Osteocyte (in vitro differentiated cells): ENCODE data around the gene SNPH. TPM values are rescaled to one million over a fixed set of nuclear protein-coding genes. Genes with fewer than 3 reads are reported as not detected.

Source experiments
- DNase-seq: peaks from one replicate; pipeline ENCODE4 v3.0.0; 2021; ENCODE audit warnings: mixed read lengths; ENCODE audit not compliant: unreplicated experiment; ENCODE audit errors: extremely low spot score
- H3K27ac Mint-ChIP-seq: one replicate; pipeline ENCODE4 v1.8.0; 2021; ENCODE audit warnings: mild to moderate bottlenecking, mixed read lengths; ENCODE audit not compliant: unreplicated experiment
- H3K27me3 Mint-ChIP-seq: one replicate; pipeline ENCODE4 v1.8.0; 2021; ENCODE audit warnings: mixed read lengths; ENCODE audit not compliant: unreplicated experiment
- H3K36me3 Mint-ChIP-seq: one replicate; pipeline ENCODE4 v1.8.0; 2021; ENCODE audit warnings: mixed read lengths; ENCODE audit not compliant: unreplicated experiment
- H3K4me1 Mint-ChIP-seq: one replicate; pipeline ENCODE4 v1.8.0; 2021; ENCODE audit warnings: mixed read lengths; ENCODE audit not compliant: unreplicated experiment
- H3K4me3 Mint-ChIP-seq: one replicate; pipeline ENCODE4 v1.8.0; 2021; ENCODE audit warnings: mild to moderate bottlenecking, moderate library complexity, mixed read lengths; ENCODE audit not compliant: unreplicated experiment
- H3K9me3 Mint-ChIP-seq: one replicate; pipeline ENCODE4 v1.8.0; 2021; ENCODE audit warnings: mixed read lengths; ENCODE audit not compliant: unreplicated experiment
- total RNA-seq: library from RNA; stranded (reverse); gene quantifications from 2 replicates; pipeline ENCODE4 v1.2.1, GENCODE V29; 2021
- TF ChIP-seq, protein P1 (sequence below): fragments of 200-600 bp; sonication (generic); IDR thresholded peaks from 2 replicates; pipeline ENCODE4 v1.5.0; 2021; ENCODE audit warnings: antibody characterized with exemption, mild to moderate bottlenecking, moderate library complexity

The SNPH gene
- total RNA-seq, 1 donor from 2014 or later: 8.9 TPM

DNA sequence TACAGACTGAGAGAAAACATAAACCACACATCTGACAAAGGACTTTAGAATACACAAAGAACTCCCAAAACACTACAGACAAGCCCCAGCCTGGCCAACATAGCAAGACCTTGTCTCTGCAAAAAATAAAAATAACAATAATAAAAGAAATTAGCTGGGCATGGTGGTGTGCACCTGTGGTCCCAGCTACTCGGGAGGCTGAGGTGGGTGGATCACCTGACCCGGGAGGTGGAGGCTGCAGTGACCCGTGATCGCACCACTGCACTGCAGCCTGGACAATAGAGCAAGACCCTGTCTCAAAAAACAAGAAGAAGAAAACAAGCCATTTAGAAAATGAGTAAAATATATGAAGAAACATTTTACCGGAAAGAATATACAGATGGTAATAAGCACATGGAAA is 49.7 kb downstream of the SNPH start:
- H3K4me3 Mint-ChIP-seq: no peak overlapping the region
- TF ChIP-seq, protein P1, sequence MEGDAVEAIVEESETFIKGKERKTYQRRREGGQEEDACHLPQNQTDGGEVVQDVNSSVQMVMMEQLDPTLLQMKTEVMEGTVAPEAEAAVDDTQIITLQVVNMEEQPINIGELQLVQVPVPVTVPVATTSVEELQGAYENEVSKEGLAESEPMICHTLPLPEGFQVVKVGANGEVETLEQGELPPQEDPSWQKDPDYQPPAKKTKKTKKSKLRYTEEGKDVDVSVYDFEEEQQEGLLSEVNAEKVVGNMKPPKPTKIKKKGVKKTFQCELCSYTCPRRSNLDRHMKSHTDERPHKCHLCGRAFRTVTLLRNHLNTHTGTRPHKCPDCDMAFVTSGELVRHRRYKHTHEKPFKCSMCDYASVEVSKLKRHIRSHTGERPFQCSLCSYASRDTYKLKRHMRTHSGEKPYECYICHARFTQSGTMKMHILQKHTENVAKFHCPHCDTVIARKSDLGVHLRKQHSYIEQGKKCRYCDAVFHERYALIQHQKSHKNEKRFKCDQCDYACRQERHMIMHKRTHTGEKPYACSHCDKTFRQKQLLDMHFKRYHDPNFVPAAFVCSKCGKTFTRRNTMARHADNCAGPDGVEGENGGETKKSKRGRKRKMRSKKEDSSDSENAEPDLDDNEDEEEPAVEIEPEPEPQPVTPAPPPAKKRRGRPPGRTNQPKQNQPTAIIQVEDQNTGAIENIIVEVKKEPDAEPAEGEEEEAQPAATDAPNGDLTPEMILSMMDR: no peak
- no peaks in the 10 kb centered on the region for H3K27me3 Mint-ChIP-seq
- H3K27ac Mint-ChIP-seq: no peak overlapping the region
- DNase-seq: no peak
- no peaks in the 10 kb centered on the region for H3K9me3 Mint-ChIP-seq
- no peaks in the 10 kb centered on the region for H3K36me3 Mint-ChIP-seq
- H3K4me1 Mint-ChIP-seq: peaks cover 5% of the 10 kb centered on the region

DNA sequence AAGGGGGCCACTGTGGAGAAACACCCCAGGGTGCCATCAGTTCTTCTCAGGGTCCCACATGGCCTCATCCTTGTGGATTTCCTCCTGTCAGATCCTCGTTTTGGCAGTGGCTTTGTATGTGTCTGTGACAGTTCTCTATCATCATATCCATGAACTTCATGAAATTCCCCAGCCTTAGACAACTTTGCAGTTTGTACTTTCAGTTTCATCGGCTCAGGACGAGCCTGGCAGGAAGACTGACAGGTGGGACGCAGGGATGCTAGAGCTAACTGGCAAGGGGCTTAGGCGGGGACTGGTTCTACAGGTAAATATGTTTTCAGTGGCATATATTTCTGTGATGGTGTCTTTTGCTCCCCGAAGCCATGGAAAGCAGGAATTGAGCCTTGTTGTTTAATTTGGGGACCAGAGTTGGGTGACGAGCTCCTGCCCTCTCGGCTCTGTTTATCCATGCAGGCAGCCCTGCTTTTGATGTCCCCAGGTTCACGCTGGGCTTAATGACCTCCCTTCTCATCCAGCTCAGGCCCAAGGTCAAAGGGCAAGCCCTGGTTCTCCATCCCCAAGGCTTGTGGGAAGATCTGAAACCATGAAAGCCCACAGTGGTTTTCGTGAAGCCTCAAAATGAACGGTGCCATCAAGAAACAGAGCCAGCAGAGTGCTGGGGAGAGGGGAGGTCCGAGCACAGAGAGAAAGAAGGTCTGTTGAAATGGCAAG is 51.6 kb downstream of the SNPH start:
- H3K9me3 Mint-ChIP-seq: no peaks in the 10 kb centered on the region
- TF ChIP-seq, protein P1: no peak
- no peaks in the 10 kb centered on the region for H3K36me3 Mint-ChIP-seq
- H3K27me3 Mint-ChIP-seq: no peaks in the 10 kb centered on the region
- H3K4me3 Mint-ChIP-seq: no peak overlapping the region
- H3K27ac Mint-ChIP-seq: no peak overlapping the region
- no peak for DNase-seq
- H3K4me1 Mint-ChIP-seq: peaks cover 5% of the 10 kb centered on the region

DNA sequence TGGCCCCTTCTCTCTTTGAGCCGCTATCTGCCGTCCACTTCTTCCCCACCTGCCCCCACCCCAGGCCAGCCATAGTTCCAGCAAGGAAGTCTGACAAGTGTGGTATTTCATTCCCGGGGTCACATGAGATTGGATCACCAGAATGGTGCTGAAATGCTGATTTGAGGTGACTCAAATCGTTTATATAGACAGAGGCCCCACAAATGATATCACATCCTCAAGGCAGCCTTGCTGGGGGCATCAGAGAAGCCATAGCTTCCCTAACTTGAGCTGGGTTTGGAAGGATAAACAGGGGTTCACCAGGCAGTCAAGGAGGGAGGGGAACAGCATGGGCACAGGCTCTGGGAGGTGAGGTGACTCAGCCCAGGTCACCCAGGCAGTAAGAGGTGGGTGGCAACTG is 53.0 kb downstream of the SNPH start:
- DNase-seq: no peak
- H3K36me3 Mint-ChIP-seq: no peaks in the 10 kb centered on the region
- H3K27me3 Mint-ChIP-seq: no peaks in the 10 kb centered on the region
- H3K4me3 Mint-ChIP-seq: no peak overlapping the region
- H3K4me1 Mint-ChIP-seq: no peaks in the 10 kb centered on the region
- H3K9me3 Mint-ChIP-seq: no peaks in the 10 kb centered on the region
- TF ChIP-seq, protein P1: no peak
- no peak overlapping the region for H3K27ac Mint-ChIP-seq

DNA sequence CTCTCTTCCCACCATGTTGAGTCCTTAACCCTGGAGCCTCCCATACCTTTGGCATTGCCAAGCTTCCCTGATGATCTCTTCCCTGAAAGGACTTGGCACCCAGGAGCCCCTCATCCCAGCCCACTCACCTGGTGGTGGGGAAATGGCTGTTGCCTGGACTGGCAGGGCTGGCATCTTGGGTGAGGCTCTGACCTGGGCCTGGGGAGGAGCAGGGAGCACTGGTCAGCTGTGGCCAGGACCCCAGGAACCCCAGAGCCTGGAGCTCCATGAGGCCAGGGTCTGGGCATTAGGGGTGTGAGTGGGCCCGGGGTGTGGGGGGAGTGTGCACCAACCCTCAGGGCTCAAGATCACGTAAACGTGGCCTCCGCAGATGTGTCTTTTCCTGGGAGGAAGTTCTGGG is 53.4 kb downstream of the SNPH start:
- Mint-ChIP-seq H3K27me3 (no peaks in the 10 kb centered on the region), H3K36me3 (no peaks in the 10 kb centered on the region), H3K9me3 (no peaks in the 10 kb centered on the region), H3K4me3 (no peak overlapping the region), H3K4me1 (no peaks in the 10 kb centered on the region), H3K27ac (no peak overlapping the region)
- TF ChIP-seq, protein P1: no peak
- DNase-seq: no peak

DNA sequence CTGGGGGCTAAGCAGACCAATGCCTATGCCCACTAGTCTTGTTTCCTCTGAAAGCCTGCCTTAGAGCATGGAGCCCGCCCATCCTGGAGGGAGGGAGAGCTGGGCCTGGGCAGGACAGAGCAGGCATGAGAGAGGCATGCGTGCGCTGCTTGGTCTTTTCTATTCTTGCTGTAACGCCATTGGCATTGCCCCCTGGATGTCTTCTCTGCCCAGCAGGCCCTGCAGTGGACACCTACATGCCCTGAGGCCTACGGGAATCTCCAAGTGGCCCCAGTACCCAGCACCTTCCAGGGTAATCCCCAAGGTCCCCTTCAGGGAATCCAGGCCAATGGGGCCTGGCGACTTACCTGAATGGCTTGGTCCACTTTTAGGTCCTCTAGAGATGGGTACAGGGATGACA is 53.9 kb downstream of the SNPH start:
- no peaks in the 10 kb centered on the region for H3K4me1 Mint-ChIP-seq
- H3K4me3 Mint-ChIP-seq: no peak overlapping the region
- DNase-seq: no peak
- H3K27ac Mint-ChIP-seq: no peak overlapping the region
- no peaks in the 10 kb centered on the region for H3K27me3 Mint-ChIP-seq
- TF ChIP-seq, protein P1: no peak
- H3K9me3 Mint-ChIP-seq: no peaks in the 10 kb centered on the region
- no peaks in the 10 kb centered on the region for H3K36me3 Mint-ChIP-seq
